Measurements from ENCODE around the gene RALGPS1.

- TF ChIP-seq POLR2A (IDR thresholded peaks at IDR 0.05), result no peak
- TF ChIP-seq CTCF (IDR thresholded peaks at IDR 0.05), result no peak
- no peak for TF ChIP-seq POLR2AphosphoS5 (IDR thresholded peaks at IDR 0.05; ENCODE audit: insufficient read depth in 1 of 2, low read depth in 1 of 2)
Measured at GRCh38 chr9:127222388-127223095, 308.0 kb downstream of the RALGPS1 start.

Measured in vagina (tissue), 2 donors.